Measurements from ENCODE around the gene HSPB6.

- no peak for TF ChIP-seq TAF1 (IDR thresholded peaks at IDR 0.05; ENCODE audit: borderline replicate concordance, insufficient read depth, low read length)
- no peak for TF ChIP-seq POLR2AphosphoS5 (IDR thresholded peaks at IDR 0.05; ENCODE audit: low read depth, low read length)
- TF ChIP-seq REST (IDR thresholded peaks at IDR 0.05; ENCODE audit: insufficient read depth in 1 of 2, low read depth in 2 of 2, low read length in 2 of 2) = no peak
Measured at GRCh38 chr19:35764432-35765315, 7.8 kb upstream of the HSPB6 start.
